ENCODE measurements around the gene ASL.

- TF ChIP-seq CREB3 (tag; conservative IDR thresholded peaks at IDR 0.05; ENCODE audit: low read depth) (no peak), ZNF76 (CRISPR knock-in tag; IDR thresholded peaks at IDR 0.05; ENCODE audit: borderline replicate concordance) (no peak), SMARCA4 (IDR thresholded peaks at IDR 0.05) (no peak), SMARCE1 (IDR thresholded peaks at IDR 0.05) (no peak), KLF1 (tag; IDR thresholded peaks at IDR 0.05) (no peak), ZBTB1 (CRISPR knock-in tag; IDR thresholded peaks at IDR 0.05; ENCODE audit: borderline replicate concordance, low read depth) (no peak), ETV6 (IDR thresholded peaks at IDR 0.05; ENCODE audit: borderline replicate concordance in 1 of 2, low read depth in 2 of 2, low read length in 1 of 2) (no peak), ETV6 (CRISPR knock-in tag; IDR thresholded peaks at IDR 0.05; ENCODE audit: borderline replicate concordance) (no peak)
- TF ChIP-seq, protein P1, sequence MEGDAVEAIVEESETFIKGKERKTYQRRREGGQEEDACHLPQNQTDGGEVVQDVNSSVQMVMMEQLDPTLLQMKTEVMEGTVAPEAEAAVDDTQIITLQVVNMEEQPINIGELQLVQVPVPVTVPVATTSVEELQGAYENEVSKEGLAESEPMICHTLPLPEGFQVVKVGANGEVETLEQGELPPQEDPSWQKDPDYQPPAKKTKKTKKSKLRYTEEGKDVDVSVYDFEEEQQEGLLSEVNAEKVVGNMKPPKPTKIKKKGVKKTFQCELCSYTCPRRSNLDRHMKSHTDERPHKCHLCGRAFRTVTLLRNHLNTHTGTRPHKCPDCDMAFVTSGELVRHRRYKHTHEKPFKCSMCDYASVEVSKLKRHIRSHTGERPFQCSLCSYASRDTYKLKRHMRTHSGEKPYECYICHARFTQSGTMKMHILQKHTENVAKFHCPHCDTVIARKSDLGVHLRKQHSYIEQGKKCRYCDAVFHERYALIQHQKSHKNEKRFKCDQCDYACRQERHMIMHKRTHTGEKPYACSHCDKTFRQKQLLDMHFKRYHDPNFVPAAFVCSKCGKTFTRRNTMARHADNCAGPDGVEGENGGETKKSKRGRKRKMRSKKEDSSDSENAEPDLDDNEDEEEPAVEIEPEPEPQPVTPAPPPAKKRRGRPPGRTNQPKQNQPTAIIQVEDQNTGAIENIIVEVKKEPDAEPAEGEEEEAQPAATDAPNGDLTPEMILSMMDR (IDR thresholded peaks at IDR 0.05 in 2 of 3, conservative IDR thresholded peaks at IDR 0.05 in 1 of 3; ENCODE audit: insufficient read depth in 2 of 3, low read depth in 1 of 3, low read length in 3 of 3), result no peak
- TF ChIP-seq, protein P2, sequence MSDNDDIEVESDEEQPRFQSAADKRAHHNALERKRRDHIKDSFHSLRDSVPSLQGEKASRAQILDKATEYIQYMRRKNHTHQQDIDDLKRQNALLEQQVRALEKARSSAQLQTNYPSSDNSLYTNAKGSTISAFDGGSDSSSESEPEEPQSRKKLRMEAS (CRISPR knock-in tag; IDR thresholded peaks at IDR 0.05), result no peak
Measured at GRCh38 chr7:66076462-66077329, 1.1 kb downstream of the ASL start.

Data from K562 (cell line).